Neural cell (in vitro differentiated cells): ENCODE measurements around the gene SOX18. TPM values are rescaled to one million over a fixed set of nuclear protein-coding genes. Genes with fewer than 3 reads are reported as not detected.

Experiments used
- H2AFZ ChIP-seq: fragments of 200-600, 300-800 bp; sonication (generic), shearing (Covaris generic); 2 replicates; pipeline ENCODE4 v1.6.0; 2014; ENCODE audit warnings: low read depth, mild to moderate bottlenecking, antibody characterized with exemption, low read length, moderate library complexity
- H3F3A ChIP-seq: fragments of 200-600 bp; shearing (Covaris generic); 2 replicates; pipeline ENCODE4 v1.6.1; 2016; ENCODE audit warnings: mild to moderate bottlenecking, moderate library complexity, mixed read lengths, antibody characterized with exemption, low read length; ENCODE audit not compliant: insufficient read depth, poor library complexity, severe bottlenecking
- H3K27ac ChIP-seq: fragments of 200-600, 300-800 bp; sonication (generic), shearing (Covaris generic); 2 replicates; pipeline ENCODE4 v1.5.1; 2014; ENCODE audit warnings: mild to moderate bottlenecking, low read length, moderate library complexity
- H3K27me3 ChIP-seq: fragments of 300-800, 200-600 bp; sonication (generic), shearing (Covaris generic); 2 replicates; pipeline ENCODE4 v1.6.0; 2014; ENCODE audit warnings: mild to moderate bottlenecking, low read depth, low read length, moderate library complexity; ENCODE audit not compliant: insufficient read depth
- H3K36me3 ChIP-seq: fragments of 300-800, 200-600 bp; sonication (generic), shearing (Covaris generic); 2 replicates; pipeline ENCODE4 v1.5.1; 2014; ENCODE audit warnings: mild to moderate bottlenecking, antibody characterized with exemption, low read length, moderate library complexity; ENCODE audit not compliant: insufficient read depth
- H3K4me2 ChIP-seq: fragments of 300-800, 200-600 bp; sonication (generic), shearing (Covaris generic); 2 replicates; pipeline ENCODE4 v1.6.0; 2014; ENCODE audit warnings: mild to moderate bottlenecking, low read length
- H3K4me3 ChIP-seq: fragments of 300-800, 200-600 bp; sonication (generic), shearing (Covaris generic); 2 replicates; pipeline ENCODE4 v1.5.1; 2014; ENCODE audit warnings: mild to moderate bottlenecking, low read length, moderate library complexity
- H3K79me2 ChIP-seq: fragments of 200-600 bp; shearing (Covaris generic); replicated peaks from 2 replicates; pipeline ENCODE4 v1.6.0; 2014; ENCODE audit warnings: mild to moderate bottlenecking, low read length, moderate library complexity; ENCODE audit not compliant: insufficient read depth
- H3K9ac ChIP-seq: fragments of 300-800, 200-600 bp; sonication (generic), shearing (Covaris generic); 2 replicates; pipeline ENCODE4 v1.6.1; 2016; ENCODE audit warnings: mild to moderate bottlenecking, low read length, mixed read lengths
- H3K9me2 ChIP-seq: fragments of 200-600 bp; shearing (Covaris generic); 2 replicates; pipeline ENCODE4 v1.6.1; 2016; ENCODE audit warnings: mild to moderate bottlenecking, low read length, mixed read lengths; ENCODE audit not compliant: insufficient read depth
- H3K9me3 ChIP-seq: fragments of 200-600, 300-800 bp; sonication (generic), shearing (Covaris generic); 2 replicates; pipeline ENCODE4 v1.6.1; 2016; ENCODE audit warnings: mild to moderate bottlenecking, mixed run types, low read length, moderate library complexity, mixed read lengths
- H4K20me1 ChIP-seq: fragments of 200-600 bp; shearing (Covaris generic); 2 replicates; pipeline ENCODE4 v1.6.1; 2016; ENCODE audit warnings: mild to moderate bottlenecking, mixed run types; ENCODE audit not compliant: insufficient read depth
- EP300 ChIP-seq: fragments of 450-650 bp; conservative IDR thresholded peaks from 2 replicates; pipeline ENCODE4 v1.6.1; 2014; ENCODE audit warnings: antibody characterized with exemption, mild to moderate bottlenecking, moderate library complexity; ENCODE audit not compliant: poor library complexity, severe bottlenecking
- EZH2 ChIP-seq: fragments of 200-600, 300-800 bp; shearing (Covaris generic), sonication (generic); IDR thresholded peaks from 2 replicates; pipeline ENCODE4 v1.6.1; 2014; ENCODE audit warnings: antibody characterized with exemption, low read length, borderline replicate concordance, mild to moderate bottlenecking; ENCODE audit not compliant: insufficient read depth, poor library complexity, severe bottlenecking
- MXI1 ChIP-seq: fragments of 450-650 bp; conservative IDR thresholded peaks from 2 replicates; pipeline ENCODE4 v1.6.1; 2014; ENCODE audit warnings: antibody characterized with exemption, mild to moderate bottlenecking; ENCODE audit not compliant: poor library complexity, severe bottlenecking
- POLR2AphosphoS5 ChIP-seq: IDR thresholded peaks from 2 replicates; pipeline ENCODE4 v1.6.1; 2012
- RAD21 ChIP-seq: fragments of 450-650 bp; conservative IDR thresholded peaks from 2 replicates; pipeline ENCODE4 v1.6.1; 2014; ENCODE audit warnings: antibody characterized with exemption, mild to moderate bottlenecking, moderate library complexity
- SMC3 ChIP-seq: fragments of 450-650 bp; conservative IDR thresholded peaks from 2 replicates; pipeline ENCODE4 v1.6.1; 2014; ENCODE audit warnings: antibody characterized with exemption, mild to moderate bottlenecking, moderate library complexity; ENCODE audit not compliant: poor library complexity
- TAF1 ChIP-seq: IDR thresholded peaks from 2 replicates; pipeline ENCODE4 v1.6.1; 2012; ENCODE audit warnings: low read depth
- polyA plus RNA-seq: library from polyadenylated mRNA; depleted of rRNA; stranded (reverse); fragments of >200 nt; gene quantifications from 2 replicates; pipeline ENCODE4 v1.2.3, GENCODE V29; 2014
- TF ChIP-seq, protein P1 (sequence below): fragments of 450-650 bp; IDR thresholded peaks from 2 replicates; pipeline ENCODE4 v1.5.1; 2014; ENCODE audit warnings: antibody characterized with exemption, mild to moderate bottlenecking, moderate library complexity; ENCODE audit not compliant: poor library complexity, severe bottlenecking
- TF ChIP-seq, protein P2 (sequence below): IDR thresholded peaks from 2 replicates; pipeline ENCODE4 v1.6.1; 2012; ENCODE audit warnings: borderline replicate concordance

SOX18 gene
- polyA plus RNA-seq, 1 donor from 2014 or later = 0.12 TPM

- Histone ChIP-seq H2AFZ (no peak overlapping the region), H4K20me1 (no peaks in the 10 kb centered on the region), H3K36me3 (no peaks in the 10 kb centered on the region), H3F3A (no peaks in the 10 kb centered on the region), H3K27me3 (no peaks in the 10 kb centered on the region), H3K9me3 (no peaks in the 10 kb centered on the region), H3K4me2 (peak overlapping the region; percentile 93), H3K9ac (peak overlapping the region; percentile 79), H3K9me2 (no peaks in the 10 kb centered on the region), H3K27ac (peak overlapping the region; percentile 91), H3K79me2 (peaks cover 6% of the 10 kb centered on the region), H3K4me3 (peak overlapping the region; percentile 73)
- TF ChIP-seq EP300 (no peak), POLR2AphosphoS5 (peak; percentile 13)
- TF ChIP-seq, protein P1, sequence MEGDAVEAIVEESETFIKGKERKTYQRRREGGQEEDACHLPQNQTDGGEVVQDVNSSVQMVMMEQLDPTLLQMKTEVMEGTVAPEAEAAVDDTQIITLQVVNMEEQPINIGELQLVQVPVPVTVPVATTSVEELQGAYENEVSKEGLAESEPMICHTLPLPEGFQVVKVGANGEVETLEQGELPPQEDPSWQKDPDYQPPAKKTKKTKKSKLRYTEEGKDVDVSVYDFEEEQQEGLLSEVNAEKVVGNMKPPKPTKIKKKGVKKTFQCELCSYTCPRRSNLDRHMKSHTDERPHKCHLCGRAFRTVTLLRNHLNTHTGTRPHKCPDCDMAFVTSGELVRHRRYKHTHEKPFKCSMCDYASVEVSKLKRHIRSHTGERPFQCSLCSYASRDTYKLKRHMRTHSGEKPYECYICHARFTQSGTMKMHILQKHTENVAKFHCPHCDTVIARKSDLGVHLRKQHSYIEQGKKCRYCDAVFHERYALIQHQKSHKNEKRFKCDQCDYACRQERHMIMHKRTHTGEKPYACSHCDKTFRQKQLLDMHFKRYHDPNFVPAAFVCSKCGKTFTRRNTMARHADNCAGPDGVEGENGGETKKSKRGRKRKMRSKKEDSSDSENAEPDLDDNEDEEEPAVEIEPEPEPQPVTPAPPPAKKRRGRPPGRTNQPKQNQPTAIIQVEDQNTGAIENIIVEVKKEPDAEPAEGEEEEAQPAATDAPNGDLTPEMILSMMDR = no peak
- TF ChIP-seq, protein P2, sequence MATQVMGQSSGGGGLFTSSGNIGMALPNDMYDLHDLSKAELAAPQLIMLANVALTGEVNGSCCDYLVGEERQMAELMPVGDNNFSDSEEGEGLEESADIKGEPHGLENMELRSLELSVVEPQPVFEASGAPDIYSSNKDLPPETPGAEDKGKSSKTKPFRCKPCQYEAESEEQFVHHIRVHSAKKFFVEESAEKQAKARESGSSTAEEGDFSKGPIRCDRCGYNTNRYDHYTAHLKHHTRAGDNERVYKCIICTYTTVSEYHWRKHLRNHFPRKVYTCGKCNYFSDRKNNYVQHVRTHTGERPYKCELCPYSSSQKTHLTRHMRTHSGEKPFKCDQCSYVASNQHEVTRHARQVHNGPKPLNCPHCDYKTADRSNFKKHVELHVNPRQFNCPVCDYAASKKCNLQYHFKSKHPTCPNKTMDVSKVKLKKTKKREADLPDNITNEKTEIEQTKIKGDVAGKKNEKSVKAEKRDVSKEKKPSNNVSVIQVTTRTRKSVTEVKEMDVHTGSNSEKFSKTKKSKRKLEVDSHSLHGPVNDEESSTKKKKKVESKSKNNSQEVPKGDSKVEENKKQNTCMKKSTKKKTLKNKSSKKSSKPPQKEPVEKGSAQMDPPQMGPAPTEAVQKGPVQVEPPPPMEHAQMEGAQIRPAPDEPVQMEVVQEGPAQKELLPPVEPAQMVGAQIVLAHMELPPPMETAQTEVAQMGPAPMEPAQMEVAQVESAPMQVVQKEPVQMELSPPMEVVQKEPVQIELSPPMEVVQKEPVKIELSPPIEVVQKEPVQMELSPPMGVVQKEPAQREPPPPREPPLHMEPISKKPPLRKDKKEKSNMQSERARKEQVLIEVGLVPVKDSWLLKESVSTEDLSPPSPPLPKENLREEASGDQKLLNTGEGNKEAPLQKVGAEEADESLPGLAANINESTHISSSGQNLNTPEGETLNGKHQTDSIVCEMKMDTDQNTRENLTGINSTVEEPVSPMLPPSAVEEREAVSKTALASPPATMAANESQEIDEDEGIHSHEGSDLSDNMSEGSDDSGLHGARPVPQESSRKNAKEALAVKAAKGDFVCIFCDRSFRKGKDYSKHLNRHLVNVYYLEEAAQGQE = peak; percentile 52
Observed at GRCh38 chr20:64091770-64092169, 42.3 kb upstream of the SOX18 start.

GRCh38 chr20:64091340-64091739 is 41.9 kb upstream of the SOX18 start:
- Histone ChIP-seq H3K9me2 (no peaks in the 10 kb centered on the region), H3K36me3 (no peaks in the 10 kb centered on the region), H3K4me2 (peak overlapping the region; percentile 93), H3K4me3 (peak overlapping the region; percentile 73), H3K9me3 (no peaks in the 10 kb centered on the region), H3K27ac (peak overlapping the region; percentile 91), H3K27me3 (no peaks in the 10 kb centered on the region), H4K20me1 (no peaks in the 10 kb centered on the region), H3K9ac (peak overlapping the region; percentile 79), H2AFZ (no peak overlapping the region), H3F3A (no peaks in the 10 kb centered on the region), H3K79me2 (peaks cover 6% of the 10 kb centered on the region)
- no peak for TF ChIP-seq RAD21

DNA sequence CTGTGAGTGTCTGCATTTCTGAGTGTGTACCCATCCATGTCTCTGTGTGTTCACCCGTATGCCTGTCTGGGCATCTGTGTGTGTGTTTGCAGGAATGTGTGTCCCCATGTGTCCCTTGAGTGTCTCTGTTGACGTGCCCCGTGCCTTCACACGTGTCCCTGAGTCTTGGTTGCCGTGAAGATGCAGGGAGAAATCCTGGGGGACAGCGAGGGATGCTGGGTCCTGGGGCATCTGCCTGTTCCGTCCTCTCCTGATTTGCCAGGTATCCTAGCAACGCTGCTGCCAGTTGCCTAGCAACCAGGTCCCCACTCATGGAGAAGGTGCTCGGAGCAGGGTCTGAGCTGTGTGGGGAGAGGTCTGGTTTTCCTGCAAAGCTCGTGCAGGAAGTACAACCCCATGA is 40.7 kb upstream of the SOX18 start:
- Histone ChIP-seq H3F3A (no peaks in the 10 kb centered on the region), H2AFZ (no peak overlapping the region), H3K4me3 (peak overlapping the region; percentile 59), H3K4me2 (peak overlapping the region; percentile 72), H3K27me3 (peaks cover 2% of the 10 kb centered on the region), H3K27ac (peak overlapping the region; percentile 97), H3K9me2 (no peaks in the 10 kb centered on the region), H3K9ac (peak overlapping the region; percentile 68), H3K79me2 (peaks cover 6% of the 10 kb centered on the region), H4K20me1 (no peaks in the 10 kb centered on the region), H3K36me3 (no peaks in the 10 kb centered on the region), H3K9me3 (no peaks in the 10 kb centered on the region)
- TF ChIP-seq SMC3 = peak; percentile 45
- TF ChIP-seq EP300 = peak; percentile 74
- TF ChIP-seq, protein P1 = no peak
- peak; percentile 56 for TF ChIP-seq POLR2AphosphoS5
- TF ChIP-seq EZH2 = no peak
- TF ChIP-seq RAD21 = no peak
- peak; percentile 87 for TF ChIP-seq MXI1
- TF ChIP-seq, protein P2 = no peak
- TF ChIP-seq TAF1 = no peak
